Osteoblast (primary cell): ENCODE results near the gene GPRIN1. TPM values are rescaled to one million over a fixed set of nuclear protein-coding genes. Genes with fewer than 3 reads are reported as not detected.

Source experiments
- DNase-seq: peaks from one replicate; pipeline ENCODE4 v3.0.0; 2011; ENCODE audit warnings: low spot score, mixed read lengths; ENCODE audit not compliant: insufficient read length; ENCODE audit errors: missing footprints
- H2AFZ ChIP-seq: 2 replicates; pipeline ENCODE4 v1.6.0; 2011; ENCODE audit warnings: mild to moderate bottlenecking, low read length
- H3K27ac ChIP-seq: 2 replicates; pipeline ENCODE4 v1.5.1; 2011; ENCODE audit warnings: mild to moderate bottlenecking, low read depth, low read length, moderate library complexity
- H3K27me3 ChIP-seq: 2 replicates; pipeline ENCODE4 v1.6.0; 2012; ENCODE audit warnings: mild to moderate bottlenecking, control low read depth, inconsistent platforms, low read length, moderate library complexity; ENCODE audit not compliant: insufficient read depth
- H3K36me3 ChIP-seq: 2 replicates; pipeline ENCODE4 v1.5.1; 2011; ENCODE audit warnings: mild to moderate bottlenecking, low read length, control low read depth, moderate library complexity; ENCODE audit not compliant: insufficient read depth
- H3K4me1 ChIP-seq: 2 replicates; pipeline ENCODE4 v1.5.1; 2011; ENCODE audit warnings: mild to moderate bottlenecking, low read length, control low read depth, moderate library complexity; ENCODE audit not compliant: insufficient read depth
- H3K4me2 ChIP-seq: 2 replicates; pipeline ENCODE4 v1.6.0; 2011; ENCODE audit warnings: mild to moderate bottlenecking, low read length; ENCODE audit not compliant: insufficient read depth
- H3K4me3 ChIP-seq: fragments of 200-600 bp; sonication (generic); 3 replicates; pipeline ENCODE4 v1.5.1; 2012; ENCODE audit warnings: mild to moderate bottlenecking, low read length, inconsistent platforms; ENCODE audit not compliant: insufficient read depth
- H3K79me2 ChIP-seq: 2 replicates; pipeline ENCODE4 v1.6.0; 2012; ENCODE audit warnings: mild to moderate bottlenecking, low read length, control low read depth, inconsistent platforms; ENCODE audit not compliant: insufficient read depth
- H3K9me3 ChIP-seq: 2 replicates; pipeline ENCODE4 v1.5.1; 2011; ENCODE audit warnings: low read depth, low read length, control low read depth
- H4K20me1 ChIP-seq: 2 replicates; pipeline ENCODE4 v1.6.0; 2012; ENCODE audit warnings: mild to moderate bottlenecking, low read length, control low read depth; ENCODE audit not compliant: insufficient read depth
- total RNA-seq: library from RNA; depleted of rRNA; stranded (reverse); fragments of >200 nt; gene quantifications from 2 replicates; pipeline ENCODE4 v1.2.3, GENCODE V29; 2012
- TF ChIP-seq, protein P1 (sequence below): IDR thresholded peaks from 2 replicates; pipeline ENCODE4 v1.5.1; 2011; ENCODE audit warnings: mild to moderate bottlenecking, low read depth, low read length, moderate library complexity; ENCODE audit errors: extremely low read depth

The GPRIN1 gene
- total RNA-seq, 1 donor, result 1.8 TPM

GRCh38 chr5:176625966-176626875 lies 16.3 kb upstream of the GPRIN1 start:
- Histone ChIP-seq H3K4me3 (no peak overlapping the region), H3K36me3 (no peaks in the 10 kb centered on the region), H3K79me2 (no peaks in the 10 kb centered on the region), H3K9me3 (no peaks in the 10 kb centered on the region), H3K4me2 (no peak overlapping the region), H4K20me1 (peaks cover 6% of the 10 kb centered on the region), H2AFZ (no peak overlapping the region), H3K27ac (no peak overlapping the region), H3K4me1 (no peaks in the 10 kb centered on the region), H3K27me3 (peaks cover 74% of the 10 kb centered on the region)
- TF ChIP-seq, protein P1, sequence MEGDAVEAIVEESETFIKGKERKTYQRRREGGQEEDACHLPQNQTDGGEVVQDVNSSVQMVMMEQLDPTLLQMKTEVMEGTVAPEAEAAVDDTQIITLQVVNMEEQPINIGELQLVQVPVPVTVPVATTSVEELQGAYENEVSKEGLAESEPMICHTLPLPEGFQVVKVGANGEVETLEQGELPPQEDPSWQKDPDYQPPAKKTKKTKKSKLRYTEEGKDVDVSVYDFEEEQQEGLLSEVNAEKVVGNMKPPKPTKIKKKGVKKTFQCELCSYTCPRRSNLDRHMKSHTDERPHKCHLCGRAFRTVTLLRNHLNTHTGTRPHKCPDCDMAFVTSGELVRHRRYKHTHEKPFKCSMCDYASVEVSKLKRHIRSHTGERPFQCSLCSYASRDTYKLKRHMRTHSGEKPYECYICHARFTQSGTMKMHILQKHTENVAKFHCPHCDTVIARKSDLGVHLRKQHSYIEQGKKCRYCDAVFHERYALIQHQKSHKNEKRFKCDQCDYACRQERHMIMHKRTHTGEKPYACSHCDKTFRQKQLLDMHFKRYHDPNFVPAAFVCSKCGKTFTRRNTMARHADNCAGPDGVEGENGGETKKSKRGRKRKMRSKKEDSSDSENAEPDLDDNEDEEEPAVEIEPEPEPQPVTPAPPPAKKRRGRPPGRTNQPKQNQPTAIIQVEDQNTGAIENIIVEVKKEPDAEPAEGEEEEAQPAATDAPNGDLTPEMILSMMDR, result no peak
- DNase-seq, result no peak

GRCh38 chr5:176625512-176625911 lies 15.6 kb upstream of the GPRIN1 start:
- Histone ChIP-seq H2AFZ (no peak overlapping the region), H3K4me1 (no peaks in the 10 kb centered on the region), H3K27me3 (peaks cover 74% of the 10 kb centered on the region), H3K4me3 (no peak overlapping the region), H3K9me3 (no peaks in the 10 kb centered on the region), H3K27ac (no peak overlapping the region), H3K79me2 (no peaks in the 10 kb centered on the region), H4K20me1 (no peaks in the 10 kb centered on the region), H3K36me3 (no peaks in the 10 kb centered on the region), H3K4me2 (no peak overlapping the region)
- TF ChIP-seq, protein P1, result no peak
- no peak for DNase-seq

GRCh38 chr5:176624938-176625337 lies 15.0 kb upstream of the GPRIN1 start:
- Histone ChIP-seq H2AFZ (no peak overlapping the region), H3K79me2 (no peaks in the 10 kb centered on the region), H4K20me1 (no peaks in the 10 kb centered on the region), H3K4me2 (no peak overlapping the region), H3K27me3 (peaks cover 75% of the 10 kb centered on the region), H3K27ac (no peak overlapping the region), H3K36me3 (no peaks in the 10 kb centered on the region), H3K4me1 (no peaks in the 10 kb centered on the region), H3K9me3 (no peaks in the 10 kb centered on the region), H3K4me3 (no peak overlapping the region)
- no peak for DNase-seq
- TF ChIP-seq, protein P1, result no peak

- DNase-seq, result no peak
- H4K20me1 ChIP-seq, result no peaks in the 10 kb centered on the region
- no peaks in the 10 kb centered on the region for H3K79me2 ChIP-seq
- H2AFZ ChIP-seq, result no peak overlapping the region
- TF ChIP-seq, protein P1, result no peak
- no peak overlapping the region for H3K4me3 ChIP-seq
- no peak overlapping the region for H3K4me2 ChIP-seq
- no peak overlapping the region for H3K27ac ChIP-seq
- H3K36me3 ChIP-seq, result no peaks in the 10 kb centered on the region
- no peaks in the 10 kb centered on the region for H3K9me3 ChIP-seq
- H3K27me3 ChIP-seq, result peaks cover 74% of the 10 kb centered on the region
- H3K4me1 ChIP-seq, result no peaks in the 10 kb centered on the region
Observed at GRCh38 chr5:176624142-176624541, 14.2 kb upstream of the GPRIN1 start.
